ENCODE data around the gene TMEM63A.

GRCh38 chr1:225872075-225872430 lies 10.1 kb downstream of the TMEM63A start:
- TF ChIP-seq, protein P1, sequence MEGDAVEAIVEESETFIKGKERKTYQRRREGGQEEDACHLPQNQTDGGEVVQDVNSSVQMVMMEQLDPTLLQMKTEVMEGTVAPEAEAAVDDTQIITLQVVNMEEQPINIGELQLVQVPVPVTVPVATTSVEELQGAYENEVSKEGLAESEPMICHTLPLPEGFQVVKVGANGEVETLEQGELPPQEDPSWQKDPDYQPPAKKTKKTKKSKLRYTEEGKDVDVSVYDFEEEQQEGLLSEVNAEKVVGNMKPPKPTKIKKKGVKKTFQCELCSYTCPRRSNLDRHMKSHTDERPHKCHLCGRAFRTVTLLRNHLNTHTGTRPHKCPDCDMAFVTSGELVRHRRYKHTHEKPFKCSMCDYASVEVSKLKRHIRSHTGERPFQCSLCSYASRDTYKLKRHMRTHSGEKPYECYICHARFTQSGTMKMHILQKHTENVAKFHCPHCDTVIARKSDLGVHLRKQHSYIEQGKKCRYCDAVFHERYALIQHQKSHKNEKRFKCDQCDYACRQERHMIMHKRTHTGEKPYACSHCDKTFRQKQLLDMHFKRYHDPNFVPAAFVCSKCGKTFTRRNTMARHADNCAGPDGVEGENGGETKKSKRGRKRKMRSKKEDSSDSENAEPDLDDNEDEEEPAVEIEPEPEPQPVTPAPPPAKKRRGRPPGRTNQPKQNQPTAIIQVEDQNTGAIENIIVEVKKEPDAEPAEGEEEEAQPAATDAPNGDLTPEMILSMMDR (IDR thresholded peaks at IDR 0.05): no peak
- TF ChIP-seq MAX (IDR thresholded peaks at IDR 0.05) (no peak), ELK1 (IDR thresholded peaks at IDR 0.05; ENCODE audit: low read depth, low read length) (no peak), POLR2A (IDR thresholded peaks at IDR 0.05; ENCODE audit: low read length) (no peak)
- TF ChIP-seq, protein P2, sequence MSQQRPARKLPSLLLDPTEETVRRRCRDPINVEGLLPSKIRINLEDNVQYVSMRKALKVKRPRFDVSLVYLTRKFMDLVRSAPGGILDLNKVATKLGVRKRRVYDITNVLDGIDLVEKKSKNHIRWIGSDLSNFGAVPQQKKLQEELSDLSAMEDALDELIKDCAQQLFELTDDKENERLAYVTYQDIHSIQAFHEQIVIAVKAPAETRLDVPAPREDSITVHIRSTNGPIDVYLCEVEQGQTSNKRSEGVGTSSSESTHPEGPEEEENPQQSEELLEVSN (IDR thresholded peaks at IDR 0.05; ENCODE audit: borderline replicate concordance, low read depth): no peak
